DMS53 (cell line): ENCODE results near the gene REEP5.
"Not testable (repeated sequence)": the region's sequence is repeated elsewhere in the genome, so short reads cannot be mapped to it uniquely, and the experiment has no call there.

Experiments
- DNase-seq: peaks from one replicate; lab custom pipeline; 2025; lab: John Stamatoyannopoulos, UW

Gene REEP5

DNA sequence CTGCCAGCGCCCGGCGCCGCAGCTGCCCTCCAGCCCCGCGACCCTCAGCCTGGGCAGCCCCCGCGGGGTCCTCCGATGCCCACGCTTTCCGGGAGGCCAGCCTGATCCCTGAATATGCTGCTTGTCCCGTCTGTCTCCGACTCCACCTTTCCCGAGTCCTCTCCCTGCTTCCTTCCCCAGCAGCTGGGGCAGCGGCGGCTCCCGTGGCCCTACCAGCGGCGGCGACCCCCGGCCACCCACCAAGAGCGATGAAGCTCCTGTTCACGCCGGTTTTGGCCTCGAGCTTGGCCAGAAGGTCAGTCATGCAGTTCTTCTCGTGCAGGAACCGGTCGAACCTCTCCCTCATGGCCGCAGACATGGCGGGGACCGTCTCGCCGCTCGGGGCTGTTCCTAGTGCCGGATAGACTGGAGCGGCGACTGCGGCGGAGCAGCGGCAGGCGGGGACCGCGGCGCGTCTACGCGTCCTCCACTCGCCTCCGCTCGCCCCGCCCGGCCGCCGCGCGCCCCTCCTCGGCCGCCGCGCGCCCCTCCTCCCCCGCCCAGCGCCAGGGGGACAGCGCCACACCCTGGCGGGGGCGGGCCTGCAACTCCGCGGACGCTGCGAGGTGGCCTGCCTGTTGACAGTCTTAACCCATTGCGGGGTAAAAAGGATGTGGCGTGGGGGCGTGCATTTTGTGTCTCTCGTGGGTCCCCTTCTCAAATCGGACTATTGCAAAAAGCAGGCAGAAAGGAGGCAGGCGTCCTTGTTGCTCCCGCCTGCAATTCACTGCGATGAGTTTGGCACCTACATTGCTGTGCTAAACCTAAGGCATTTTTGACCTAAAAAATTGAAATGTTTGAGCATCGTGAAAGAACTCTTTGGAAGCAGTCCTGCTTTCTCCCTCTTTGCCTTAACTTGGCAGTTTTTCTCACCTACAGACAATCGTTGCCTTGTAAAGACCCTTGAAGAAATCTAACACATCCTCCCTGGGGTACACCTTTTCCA, at the start of gene REEP5:
TSS of gene REEP5 (minus strand) at position 395 of the 985 bp plus-strand sequence. CDS start at position 358, 37 bp downstream.
- peak; percentile 94 for DNase-seq

GRCh38 chr5:112971276-112971675, 49.2 kb upstream of the REEP5 start:
- no peak for DNase-seq

DNA sequence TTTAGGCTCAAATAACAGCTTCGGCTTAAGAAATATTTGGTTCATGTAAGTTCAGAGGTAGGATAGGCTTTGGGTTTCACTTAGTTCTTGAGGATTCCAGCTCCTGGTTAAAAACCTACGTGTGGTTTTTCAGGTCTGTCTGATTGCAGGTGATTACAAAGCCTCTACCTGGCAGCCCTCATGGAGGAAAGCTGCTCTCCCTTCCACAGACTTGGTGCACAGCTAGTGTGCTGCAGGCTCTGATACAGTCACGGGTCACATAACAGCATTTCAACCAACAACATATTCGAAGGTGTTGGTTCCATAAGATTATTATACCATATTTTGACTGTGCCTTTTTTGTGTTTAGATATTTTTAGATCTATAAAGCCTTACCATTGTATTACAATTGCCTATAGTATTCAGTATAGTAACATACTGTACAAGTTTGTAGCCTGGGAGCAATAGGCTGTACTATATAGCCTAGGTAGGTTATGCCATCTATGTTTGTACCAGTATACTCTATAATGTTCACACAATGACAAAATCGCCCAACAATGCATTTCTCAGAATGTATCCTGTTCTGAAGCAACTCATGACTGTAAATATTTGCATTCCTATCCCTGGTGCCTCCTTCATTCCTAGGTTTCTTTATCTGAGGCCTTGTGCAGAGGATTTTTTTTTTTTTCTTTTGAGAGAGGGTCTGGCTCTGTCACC, 46.5 kb upstream of the REEP5 start:
- DNase-seq, result peak; percentile 39

GRCh38 chr5:112967520-112968083, 45.6 kb upstream of the REEP5 start:
- DNase-seq, result no peak

GRCh38 chr5:112965733-112966306, 43.8 kb upstream of the REEP5 start:
- DNase-seq, result no peak

DNA sequence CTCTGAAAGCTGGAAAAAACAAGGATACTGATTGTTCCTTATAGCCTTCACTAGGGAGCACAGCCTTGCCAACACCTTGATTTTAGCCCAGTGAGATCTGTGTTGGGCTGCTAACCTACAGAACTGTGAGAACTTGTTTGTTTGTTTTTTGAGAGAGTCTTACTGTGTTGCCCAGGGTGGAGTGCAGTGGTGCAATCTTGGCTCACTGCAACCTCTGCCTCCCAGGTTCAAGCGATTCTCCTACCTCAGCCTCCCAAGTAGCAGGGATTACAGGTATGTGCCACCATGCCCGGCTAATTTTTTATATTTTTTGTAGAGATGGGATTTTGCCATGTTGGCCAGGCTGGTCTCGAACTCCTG, 41.3 kb upstream of the REEP5 start:
- DNase-seq, result not testable (repeated sequence)

DNA sequence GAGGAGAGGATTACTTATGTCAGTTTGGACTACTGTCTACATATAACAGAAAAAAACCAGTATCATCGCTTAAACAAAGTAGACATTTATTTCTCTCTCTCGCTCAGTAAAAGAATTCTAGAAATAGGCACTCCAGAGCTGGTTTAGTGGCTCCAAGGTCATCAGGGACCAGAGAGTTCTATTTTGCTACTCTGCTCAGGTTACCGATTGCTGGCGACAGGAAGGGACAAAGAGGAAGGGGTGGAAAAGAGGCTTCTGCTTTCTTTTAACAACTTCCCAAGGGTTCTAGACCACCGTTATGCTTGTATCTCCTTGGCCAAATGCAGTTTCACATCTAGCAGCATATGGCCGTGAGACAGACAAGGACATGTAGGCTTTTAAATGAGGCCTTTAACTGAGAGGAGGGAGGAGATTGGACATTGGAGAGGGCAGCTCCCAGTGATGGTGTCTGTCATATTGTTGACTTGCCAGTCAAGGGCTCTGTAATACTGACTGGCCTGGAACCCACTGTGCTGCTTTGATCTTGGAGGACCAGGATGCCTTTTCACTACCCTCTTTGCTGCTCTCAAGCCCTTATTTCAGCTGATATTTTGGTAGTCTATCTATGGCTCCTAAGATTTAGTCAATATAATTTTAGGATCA, 39.0 kb upstream of the REEP5 start:
- peak; percentile 20 for DNase-seq

GRCh38 chr5:112960315-112960714, 38.3 kb upstream of the REEP5 start:
- DNase-seq, result peak; percentile 41

DNA sequence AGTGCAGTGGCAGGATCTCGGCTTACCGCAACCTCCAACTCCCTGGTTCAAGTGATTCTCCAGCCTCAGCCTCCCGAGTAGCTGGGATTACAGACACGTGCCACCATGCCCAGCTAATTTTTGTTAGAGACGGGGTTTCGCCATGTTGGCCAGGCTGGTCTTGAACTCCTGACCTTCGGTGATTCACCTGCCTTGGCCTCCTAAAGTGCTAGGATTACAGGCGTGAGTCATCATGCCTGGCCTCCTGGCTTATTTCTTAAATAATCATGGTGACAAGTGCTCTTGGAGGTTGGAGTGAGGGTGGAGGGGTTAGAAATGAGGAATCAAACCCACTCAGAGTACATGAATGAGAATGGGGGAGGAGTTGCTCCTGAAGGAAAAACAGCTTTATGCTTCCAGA, 37.8 kb upstream of the REEP5 start:
- peak; percentile 62 for DNase-seq

DNA sequence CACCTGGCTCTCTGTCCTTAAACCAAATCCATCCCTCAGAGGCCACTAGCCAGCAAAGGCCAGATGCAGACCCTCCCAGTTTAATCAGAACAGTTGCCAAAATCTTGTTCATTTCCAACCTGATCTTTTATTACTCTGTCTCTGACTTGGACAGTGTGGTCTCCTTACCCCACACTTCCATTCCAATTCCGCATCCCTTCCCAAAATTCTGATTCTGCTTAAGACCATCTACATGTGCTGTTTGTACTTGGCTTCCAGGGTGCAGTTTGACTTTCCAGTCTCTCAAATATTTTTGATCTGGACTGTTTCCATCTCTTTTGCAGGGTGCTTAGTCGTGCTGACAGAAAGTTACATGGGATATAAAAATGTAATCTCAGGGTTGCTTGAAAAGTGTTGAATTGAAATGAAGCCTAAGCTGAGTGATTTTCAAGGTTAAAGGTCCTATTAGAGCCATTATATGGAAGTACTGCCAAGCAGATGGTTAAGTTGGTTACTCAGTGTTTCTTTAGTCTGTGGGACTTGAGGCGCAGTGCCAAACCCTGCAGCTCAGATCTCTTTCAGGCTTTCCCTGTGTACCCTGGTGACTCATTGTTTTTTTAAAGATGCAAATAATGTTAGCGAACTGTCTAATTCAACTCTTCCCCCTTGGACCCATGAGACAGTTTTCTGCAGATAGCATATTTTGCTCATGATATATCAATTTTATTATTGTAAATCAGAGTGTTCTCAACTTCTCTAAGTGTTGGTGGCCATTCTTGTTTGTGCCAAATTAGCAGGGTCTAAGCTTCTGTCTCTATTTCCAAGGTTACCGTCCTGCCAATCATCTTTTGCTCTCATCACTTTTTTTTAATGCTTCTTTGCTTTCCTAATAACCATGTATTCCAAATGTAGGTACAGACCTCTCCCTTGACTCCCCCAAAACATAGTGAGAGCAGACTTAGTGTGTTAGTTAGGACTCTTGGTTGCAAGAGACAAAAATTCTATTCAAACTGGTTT, 36.4 kb upstream of the REEP5 start:
- DNase-seq, result peak; percentile 84

- DNase-seq, result no peak
Measured at GRCh38 chr5:112957036-112957808, 35.2 kb upstream of the REEP5 start.

GRCh38 chr5:112956606-112957005, 34.6 kb upstream of the REEP5 start:
- DNase-seq, result no peak

DNA sequence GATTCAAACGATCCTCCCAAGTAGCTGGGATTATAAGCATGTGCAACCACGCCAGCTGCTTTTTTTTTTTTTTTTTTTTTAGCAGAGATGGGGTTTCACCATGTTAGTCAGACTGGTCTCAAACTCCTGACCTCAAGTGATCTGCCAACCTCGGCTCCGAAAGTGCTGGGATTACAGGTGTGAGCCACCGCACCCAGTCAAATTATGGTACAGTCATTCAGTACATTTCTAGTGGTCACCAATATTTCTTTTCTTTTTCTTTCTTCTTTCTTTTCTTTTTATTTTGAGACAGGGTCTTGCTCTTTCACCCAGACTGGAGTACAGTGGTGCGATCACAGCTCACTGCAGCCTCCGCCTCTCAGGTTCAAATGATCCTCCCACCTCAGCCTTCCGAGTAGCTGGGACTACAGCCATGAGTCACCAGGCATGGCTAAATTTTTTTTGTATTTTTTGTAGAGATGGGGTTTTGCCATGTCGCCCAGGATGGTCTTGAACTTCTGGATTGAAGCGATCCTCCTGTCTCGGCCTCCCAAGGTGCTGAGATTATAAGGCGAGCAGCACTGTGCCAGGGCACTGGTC, 29.2 kb upstream of the REEP5 start:
- DNase-seq, result no peak

GRCh38 chr5:112948458-112948857, 26.4 kb upstream of the REEP5 start:
- no peak for DNase-seq

DNA sequence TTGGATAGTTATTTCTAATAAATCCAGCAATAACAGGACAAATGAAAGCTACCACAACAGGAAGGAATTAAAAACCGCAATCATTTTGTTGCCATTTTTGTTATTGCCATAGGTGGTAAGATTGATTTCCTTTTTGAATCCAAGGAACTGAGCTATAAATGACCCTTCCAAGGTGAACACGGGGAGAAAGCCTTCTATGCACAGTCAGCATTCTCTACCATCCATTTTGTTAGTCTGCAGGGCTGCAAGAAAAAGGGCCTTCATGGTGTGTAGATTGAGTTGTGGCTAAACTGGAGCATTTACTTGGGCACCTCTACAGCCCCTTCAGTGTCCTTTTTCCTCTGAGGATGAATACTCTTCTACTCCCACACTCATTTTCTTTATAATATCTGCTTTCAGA, 18.6 kb upstream of the REEP5 start:
- DNase-seq, result no peak

DNA sequence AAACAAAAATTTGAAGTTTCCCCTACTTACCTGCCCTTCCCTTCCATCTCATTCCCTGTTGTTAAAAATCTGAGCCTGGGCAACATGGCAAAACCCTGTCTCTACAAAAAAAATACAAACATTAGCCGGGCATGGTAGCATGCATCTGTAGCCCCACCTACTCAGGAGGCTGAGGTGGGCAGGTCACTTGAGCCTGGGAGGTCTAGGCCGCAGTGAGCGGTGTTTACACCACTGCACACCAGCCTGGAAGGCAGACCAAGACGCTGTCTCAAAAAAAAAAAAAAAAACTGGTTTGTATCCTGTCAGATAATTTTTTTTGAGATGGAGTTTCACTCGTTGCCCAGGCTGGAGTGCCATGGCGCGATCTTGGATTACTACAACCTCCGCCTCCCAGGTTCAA, 16.3 kb upstream of the REEP5 start:
- no peak for DNase-seq

DNA sequence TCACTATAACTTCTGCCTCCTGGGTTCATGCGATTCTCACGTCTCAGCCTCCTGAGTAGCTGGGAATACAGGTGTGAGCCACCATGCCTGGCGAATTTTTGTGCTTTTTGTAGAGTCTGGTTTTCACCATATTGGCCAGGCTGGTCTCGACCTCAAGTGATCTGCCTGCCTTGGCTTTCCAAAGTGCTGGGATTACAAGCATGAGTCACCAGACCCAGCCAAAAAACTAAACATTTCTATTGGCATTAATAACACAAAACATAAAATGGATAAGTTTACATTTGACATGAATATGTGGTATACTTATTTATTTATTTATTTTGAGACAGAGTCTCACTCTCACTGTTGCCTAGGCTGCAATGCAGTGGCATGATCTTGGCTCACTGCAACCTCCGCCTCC, 13.6 kb upstream of the REEP5 start:
- DNase-seq, result no peak

GRCh38 chr5:112934366-112934663, 12.3 kb upstream of the REEP5 start:
- no peak for DNase-seq

GRCh38 chr5:112933651-112934365, 11.8 kb upstream of the REEP5 start:
- no peak for DNase-seq
